ENCODE results near the gene AKAP1.

DNA sequence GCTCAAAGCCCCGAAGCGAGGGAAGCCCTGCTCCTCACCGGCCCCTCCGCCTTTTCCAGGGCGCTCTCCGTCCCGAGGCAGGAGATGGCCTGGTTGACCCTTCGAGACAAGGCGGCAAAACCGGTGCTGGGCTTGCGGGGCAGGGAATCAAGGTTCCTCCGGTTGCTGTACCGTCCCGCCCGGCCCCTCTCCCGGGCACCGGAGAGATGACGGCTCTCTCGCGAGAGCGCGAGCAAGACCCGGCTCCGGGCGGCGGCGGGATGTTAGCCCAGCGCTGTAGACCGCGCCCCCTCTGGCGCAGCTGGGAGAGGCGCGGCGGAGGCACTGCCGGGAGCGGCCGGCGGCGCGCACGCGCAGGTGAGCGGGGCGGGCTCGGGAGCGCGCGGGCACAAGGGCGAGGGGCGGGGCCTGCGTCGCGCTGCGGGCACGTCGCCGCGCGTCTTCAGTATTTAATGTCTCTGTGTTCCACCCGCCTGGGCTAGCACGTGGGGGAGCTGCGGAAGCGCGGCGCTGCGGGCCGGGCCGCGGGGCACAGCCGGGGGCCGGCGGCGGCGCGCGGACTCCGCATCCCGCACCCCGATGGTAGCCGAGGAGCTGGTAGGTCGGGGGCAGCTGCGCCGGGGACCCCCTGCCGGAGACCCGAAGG, at the start of gene AKAP1:
- TF ChIP-seq, protein P1, sequence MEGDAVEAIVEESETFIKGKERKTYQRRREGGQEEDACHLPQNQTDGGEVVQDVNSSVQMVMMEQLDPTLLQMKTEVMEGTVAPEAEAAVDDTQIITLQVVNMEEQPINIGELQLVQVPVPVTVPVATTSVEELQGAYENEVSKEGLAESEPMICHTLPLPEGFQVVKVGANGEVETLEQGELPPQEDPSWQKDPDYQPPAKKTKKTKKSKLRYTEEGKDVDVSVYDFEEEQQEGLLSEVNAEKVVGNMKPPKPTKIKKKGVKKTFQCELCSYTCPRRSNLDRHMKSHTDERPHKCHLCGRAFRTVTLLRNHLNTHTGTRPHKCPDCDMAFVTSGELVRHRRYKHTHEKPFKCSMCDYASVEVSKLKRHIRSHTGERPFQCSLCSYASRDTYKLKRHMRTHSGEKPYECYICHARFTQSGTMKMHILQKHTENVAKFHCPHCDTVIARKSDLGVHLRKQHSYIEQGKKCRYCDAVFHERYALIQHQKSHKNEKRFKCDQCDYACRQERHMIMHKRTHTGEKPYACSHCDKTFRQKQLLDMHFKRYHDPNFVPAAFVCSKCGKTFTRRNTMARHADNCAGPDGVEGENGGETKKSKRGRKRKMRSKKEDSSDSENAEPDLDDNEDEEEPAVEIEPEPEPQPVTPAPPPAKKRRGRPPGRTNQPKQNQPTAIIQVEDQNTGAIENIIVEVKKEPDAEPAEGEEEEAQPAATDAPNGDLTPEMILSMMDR (IDR thresholded peaks at IDR 0.05), result peak in 1 of 3 donors; percentile 42
- TF ChIP-seq POLR2A (IDR thresholded peaks at IDR 0.05), result peak in 1 of 2 donors; percentile 58
